K562 (cell line): ENCODE results near the gene CCDC78. TPM values are rescaled to one million over a fixed set of nuclear protein-coding genes. Genes with fewer than 3 reads are reported as not detected.
A peak's percentile ranks its signal among the peaks of the same experiment; 100 is the strongest.

Source experiments
- CBFA2T3 ChIP-seq: fragments of 450-650 bp; IDR thresholded peaks from 2 replicates; pipeline ENCODE4 v1.6.1; 2017
- RBM14 ChIP-seq: fragments of 200-400 bp; formaldehyde crosslinking; IDR thresholded peaks from 2 replicates; pipeline ENCODE4 v1.6.1; 2018; ENCODE audit warnings: low read depth, mild to moderate bottlenecking, low read length, moderate library complexity, borderline replicate concordance; ENCODE audit not compliant: insufficient read depth
- RCOR1 ChIP-seq, 2 experiments: IDR thresholded peaks; 2 replicates each; pipeline ENCODE4 v1.6.1; 2012; ENCODE audit warnings: low read depth in 2 of 2, low read length in 2 of 2, borderline replicate concordance in 1 of 2, improper control_type of control experiment in 1 of 2
- SIN3A ChIP-seq, 2 experiments: fragments of 150-350 bp in 1 of 2; IDR thresholded peaks; 2 replicates each; pipeline ENCODE4 v1.6.1; 2011 to 2016; ENCODE audit warnings: borderline replicate concordance in 2 of 2, low read depth in 2 of 2, low read length in 2 of 2, mild to moderate bottlenecking in 2 of 2, moderate library complexity in 2 of 2; ENCODE audit not compliant: control insufficient read depth in 1 of 2
- ZNF707 ChIP-seq: fragments of 250-450 bp; sonication (Bioruptor Pico); conservative IDR thresholded peaks from 2 replicates; pipeline ENCODE4 v1.8.0; 2022; ENCODE audit warnings: inconsistent platforms, mild to moderate bottlenecking, moderate library complexity
- polyA plus RNA-seq, 8 experiments: library from polyadenylated mRNA; depleted of rRNA in 4 of 8; stranded (reverse) in 5 of 8; unstranded in 3 of 8; fragments of >200 nt; fragmentation: Nextera tagmentation in 2 of 8; fragmentation: Illumina TruSeq in 1 of 8; extraction: Ambion mirVana in 2 of 8; extraction: Trizol in 1 of 8; gene quantifications; 2 replicates each; pipeline versions ENCODE4 v1.2.1 to v1.2.3, GENCODE V29; 2011 to 2014; ENCODE audit warnings: inconsistent platforms in 1 of 8, missing spikeins in 1 of 8
- total RNA-seq, 7 experiments: library from RNA; depleted of rRNA in 6 of 7; stranded (reverse); fragments of >200 nt in 6 of 7; fragmentation: Illumina TruSeq in 2 of 7; extraction: Trizol in 2 of 7; gene quantifications; 2 replicates each; pipeline versions ENCODE4 v1.2.1 to v1.2.3, GENCODE V29; 2011 to 2021; ENCODE audit warnings: low replicate concordance in 1 of 7
- TF ChIP-seq, protein P1 (sequence below): sonication (generic); formaldehyde crosslinking; IDR thresholded peaks from 2 replicates; pipeline ENCODE4 v1.8.1; 2022; ENCODE audit warnings: missing genetic modification reagents
- TF ChIP-seq, protein P2 (sequence below): IDR thresholded peaks from 2 replicates; pipeline ENCODE4 v1.6.1; 2011; ENCODE audit warnings: borderline replicate concordance, low read depth, mild to moderate bottlenecking, moderate library complexity, low read length; ENCODE audit not compliant: insufficient read depth, poor library complexity, severe bottlenecking
- TF ChIP-seq, protein P3 (sequence below), 2 experiments: IDR thresholded peaks; 2 replicates each; pipeline ENCODE4 v1.6.1; 2011; ENCODE audit warnings: borderline replicate concordance in 1 of 2, control low read depth in 1 of 2, low read depth in 1 of 2, low read length in 1 of 2, mild to moderate bottlenecking in 1 of 2, mixed read lengths in 1 of 2, moderate library complexity in 1 of 2; ENCODE audit not compliant: insufficient read depth in 1 of 2, insufficient read length in 1 of 2, poor library complexity in 1 of 2, severe bottlenecking in 1 of 2; ENCODE audit errors: extremely low read depth in 1 of 2
- TF ChIP-seq, protein P4 (sequence below): fragments of 450-650 bp; IDR thresholded peaks from 2 replicates; pipeline ENCODE4 v1.6.1; 2016; ENCODE audit warnings: low read depth

Gene CCDC78
- total and polyA plus RNA-seq, 9 of the 15 experiments (the other 6 are each of a cell fraction or from before 2014, with no cell fraction given), result 0.24 to 17.7 (median 2.9) TPM

DNA sequence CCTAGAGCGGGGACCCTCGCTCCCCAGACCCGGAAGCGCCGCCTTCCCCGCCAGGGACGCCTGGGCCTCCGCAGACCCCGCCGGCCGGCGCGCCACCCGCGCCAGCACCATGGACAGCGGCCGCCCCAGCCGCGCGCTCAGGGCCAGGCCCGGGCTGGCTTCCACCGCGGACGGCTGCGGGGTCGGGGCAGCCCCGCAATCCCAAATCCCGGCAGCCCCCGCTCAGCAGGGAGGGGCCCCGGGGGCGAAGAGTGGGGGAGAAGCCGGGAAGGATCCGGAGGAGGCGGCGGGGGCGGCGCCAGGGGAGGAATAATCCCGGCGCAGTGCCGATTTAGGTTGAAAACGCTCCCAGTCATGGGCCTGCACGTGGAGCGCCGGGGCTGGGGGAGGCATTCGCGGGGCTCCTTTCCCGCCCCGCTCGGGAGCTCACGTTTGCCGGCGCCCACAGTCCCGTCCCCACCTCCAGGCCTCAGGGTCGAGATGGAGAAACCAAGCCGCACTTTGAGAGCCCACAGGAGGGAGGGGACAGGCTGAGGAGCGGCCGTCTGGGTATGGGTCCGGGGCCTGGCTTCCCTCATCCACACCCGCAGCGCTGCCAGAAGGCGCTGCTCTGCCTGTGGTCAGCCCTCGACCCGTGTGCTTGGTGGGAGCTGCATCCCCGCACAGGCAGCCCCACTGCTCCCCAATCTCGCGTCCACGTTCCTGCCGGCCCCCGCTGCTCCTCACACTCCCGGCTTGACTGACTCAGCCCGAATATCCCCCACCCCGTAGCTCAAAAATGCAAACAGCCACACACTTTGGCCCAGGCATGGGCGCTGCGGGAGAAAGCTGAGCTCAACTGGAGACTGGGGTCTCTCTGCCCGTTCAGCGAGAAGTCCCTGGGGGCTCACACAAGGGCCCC is 25.3 kb downstream of the CCDC78 start (continued):
- TF ChIP-seq SIN3A (IDR thresholded peaks at IDR 0.05; ENCODE audit: borderline replicate concordance in 2 of 2, control insufficient read depth in 1 of 2, low read depth in 2 of 2, low read length in 2 of 2), result peak; percentile 69 to 95; a peak in 3 of 4 replicates
- TF ChIP-seq, protein P1, sequence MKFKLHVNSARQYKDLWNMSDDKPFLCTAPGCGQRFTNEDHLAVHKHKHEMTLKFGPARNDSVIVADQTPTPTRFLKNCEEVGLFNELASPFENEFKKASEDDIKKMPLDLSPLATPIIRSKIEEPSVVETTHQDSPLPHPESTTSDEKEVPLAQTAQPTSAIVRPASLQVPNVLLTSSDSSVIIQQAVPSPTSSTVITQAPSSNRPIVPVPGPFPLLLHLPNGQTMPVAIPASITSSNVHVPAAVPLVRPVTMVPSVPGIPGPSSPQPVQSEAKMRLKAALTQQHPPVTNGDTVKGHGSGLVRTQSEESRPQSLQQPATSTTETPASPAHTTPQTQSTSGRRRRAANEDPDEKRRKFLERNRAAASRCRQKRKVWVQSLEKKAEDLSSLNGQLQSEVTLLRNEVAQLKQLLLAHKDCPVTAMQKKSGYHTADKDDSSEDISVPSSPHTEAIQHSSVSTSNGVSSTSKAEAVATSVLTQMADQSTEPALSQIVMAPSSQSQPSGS (CRISPR knock-in tag), result no peak
- TF ChIP-seq RBM14, result no peak
- TF ChIP-seq, protein P2, sequence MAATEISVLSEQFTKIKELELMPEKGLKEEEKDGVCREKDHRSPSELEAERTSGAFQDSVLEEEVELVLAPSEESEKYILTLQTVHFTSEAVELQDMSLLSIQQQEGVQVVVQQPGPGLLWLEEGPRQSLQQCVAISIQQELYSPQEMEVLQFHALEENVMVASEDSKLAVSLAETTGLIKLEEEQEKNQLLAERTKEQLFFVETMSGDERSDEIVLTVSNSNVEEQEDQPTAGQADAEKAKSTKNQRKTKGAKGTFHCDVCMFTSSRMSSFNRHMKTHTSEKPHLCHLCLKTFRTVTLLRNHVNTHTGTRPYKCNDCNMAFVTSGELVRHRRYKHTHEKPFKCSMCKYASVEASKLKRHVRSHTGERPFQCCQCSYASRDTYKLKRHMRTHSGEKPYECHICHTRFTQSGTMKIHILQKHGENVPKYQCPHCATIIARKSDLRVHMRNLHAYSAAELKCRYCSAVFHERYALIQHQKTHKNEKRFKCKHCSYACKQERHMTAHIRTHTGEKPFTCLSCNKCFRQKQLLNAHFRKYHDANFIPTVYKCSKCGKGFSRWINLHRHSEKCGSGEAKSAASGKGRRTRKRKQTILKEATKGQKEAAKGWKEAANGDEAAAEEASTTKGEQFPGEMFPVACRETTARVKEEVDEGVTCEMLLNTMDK, result no peak
- TF ChIP-seq RCOR1 (IDR thresholded peaks at IDR 0.05; ENCODE audit: borderline replicate concordance in 1 of 2, low read depth in 2 of 2, low read length in 2 of 2), result 0 out of 4 replicates have a peak, but pooled peaks of 1 of the 2 experiments have one; percentile 8
- TF ChIP-seq ZNF707 (CRISPR knock-in tag), result no peak
- TF ChIP-seq, protein P3, sequence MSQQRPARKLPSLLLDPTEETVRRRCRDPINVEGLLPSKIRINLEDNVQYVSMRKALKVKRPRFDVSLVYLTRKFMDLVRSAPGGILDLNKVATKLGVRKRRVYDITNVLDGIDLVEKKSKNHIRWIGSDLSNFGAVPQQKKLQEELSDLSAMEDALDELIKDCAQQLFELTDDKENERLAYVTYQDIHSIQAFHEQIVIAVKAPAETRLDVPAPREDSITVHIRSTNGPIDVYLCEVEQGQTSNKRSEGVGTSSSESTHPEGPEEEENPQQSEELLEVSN (IDR thresholded peaks at IDR 0.05; ENCODE audit: borderline replicate concordance in 1 of 2, extremely low read depth in 1 of 2, insufficient read depth in 1 of 2, insufficient read length in 1 of 2, low read depth in 1 of 2, low read length in 1 of 2, poor library complexity in 1 of 2, severe bottlenecking in 1 of 2), result peak in 1 of 2 experiments; percentile 41
- TF ChIP-seq, protein P4, sequence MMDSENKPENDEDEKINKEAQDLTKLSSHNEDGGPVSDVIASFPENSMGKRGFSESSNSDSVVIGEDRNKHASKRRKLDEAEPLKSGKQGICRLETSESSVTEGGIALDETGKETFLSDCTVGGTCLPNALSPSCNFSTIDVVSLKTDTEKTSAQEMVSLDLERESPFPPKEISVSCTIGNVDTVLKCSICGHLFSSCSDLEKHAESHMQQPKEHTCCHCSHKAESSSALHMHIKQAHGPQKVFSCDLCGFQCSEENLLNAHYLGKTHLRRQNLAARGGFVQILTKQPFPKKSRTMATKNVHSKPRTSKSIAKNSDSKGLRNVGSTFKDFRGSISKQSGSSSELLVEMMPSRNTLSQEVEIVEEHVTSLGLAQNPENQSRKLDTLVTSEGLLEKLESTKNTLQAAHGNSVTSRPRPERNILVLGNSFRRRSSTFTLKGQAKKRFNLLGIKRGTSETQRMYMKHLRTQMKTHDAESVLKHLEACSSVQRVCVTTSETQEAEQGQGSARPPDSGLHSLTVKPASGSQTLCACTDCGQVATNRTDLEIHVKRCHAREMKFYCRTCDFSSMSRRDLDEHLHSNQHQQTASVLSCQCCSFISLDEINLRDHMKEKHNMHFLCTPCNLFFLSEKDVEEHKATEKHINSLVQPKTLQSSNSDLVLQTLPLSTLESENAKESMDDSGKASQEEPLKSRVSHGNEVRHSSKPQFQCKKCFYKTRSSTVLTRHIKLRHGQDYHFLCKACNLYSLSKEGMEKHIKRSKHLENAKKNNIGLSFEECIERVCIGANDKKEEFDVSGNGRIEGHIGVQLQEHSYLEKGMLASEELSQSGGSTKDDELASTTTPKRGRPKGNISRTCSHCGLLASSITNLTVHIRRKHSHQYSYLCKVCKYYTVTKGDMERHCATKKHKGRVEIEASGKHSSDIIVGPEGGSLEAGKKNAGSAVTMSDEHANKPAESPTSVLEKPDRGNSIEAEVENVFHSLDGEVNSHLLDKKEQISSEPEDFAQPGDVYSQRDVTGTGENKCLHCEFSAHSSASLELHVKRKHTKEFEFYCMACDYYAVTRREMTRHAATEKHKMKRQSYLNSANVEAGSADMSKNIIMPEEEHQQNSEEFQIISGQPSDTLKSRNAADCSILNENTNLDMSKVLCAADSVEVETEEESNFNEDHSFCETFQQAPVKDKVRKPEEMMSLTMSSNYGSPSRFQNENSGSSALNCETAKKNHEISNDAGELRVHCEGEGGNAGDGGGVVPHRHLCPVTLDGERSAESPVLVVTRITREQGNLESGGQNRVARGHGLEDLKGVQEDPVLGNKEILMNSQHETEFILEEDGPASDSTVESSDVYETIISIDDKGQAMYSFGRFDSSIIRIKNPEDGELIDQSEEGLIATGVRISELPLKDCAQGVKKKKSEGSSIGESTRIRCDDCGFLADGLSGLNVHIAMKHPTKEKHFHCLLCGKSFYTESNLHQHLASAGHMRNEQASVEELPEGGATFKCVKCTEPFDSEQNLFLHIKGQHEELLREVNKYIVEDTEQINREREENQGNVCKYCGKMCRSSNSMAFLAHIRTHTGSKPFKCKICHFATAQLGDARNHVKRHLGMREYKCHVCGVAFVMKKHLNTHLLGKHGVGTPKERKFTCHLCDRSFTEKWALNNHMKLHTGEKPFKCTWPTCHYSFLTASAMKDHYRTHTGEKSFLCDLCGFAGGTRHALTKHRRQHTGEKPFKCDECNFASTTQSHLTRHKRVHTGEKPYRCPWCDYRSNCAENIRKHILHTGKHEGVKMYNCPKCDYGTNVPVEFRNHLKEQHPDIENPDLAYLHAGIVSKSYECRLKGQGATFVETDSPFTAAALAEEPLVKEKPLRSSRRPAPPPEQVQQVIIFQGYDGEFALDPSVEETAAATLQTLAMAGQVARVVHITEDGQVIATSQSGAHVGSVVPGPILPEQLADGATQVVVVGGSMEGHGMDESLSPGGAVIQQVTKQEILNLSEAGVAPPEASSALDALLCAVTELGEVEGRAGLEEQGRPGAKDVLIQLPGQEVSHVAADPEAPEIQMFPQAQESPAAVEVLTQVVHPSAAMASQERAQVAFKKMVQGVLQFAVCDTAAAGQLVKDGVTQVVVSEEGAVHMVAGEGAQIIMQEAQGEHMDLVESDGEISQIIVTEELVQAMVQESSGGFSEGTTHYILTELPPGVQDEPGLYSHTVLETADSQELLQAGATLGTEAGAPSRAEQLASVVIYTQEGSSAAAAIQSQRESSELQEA, result no peak
- no peak for TF ChIP-seq CBFA2T3
